Retinal pigment epithelial cell (primary cell): ENCODE data around the gene MMP24OS.

Experiments used
- DNase-seq: peaks from one replicate; pipeline ENCODE4 v3.0.0-alpha.2; 2010; ENCODE audit warnings: low read depth
- H3K4me3 ChIP-seq: 2 replicates; pipeline ENCODE4 v1.5.1; 2011; ENCODE audit warnings: mild to moderate bottlenecking, low read length, control low read depth, moderate library complexity
- CTCF ChIP-seq: conservative IDR thresholded peaks from 2 replicates; pipeline ENCODE4 v1.5.1; 2011; ENCODE audit warnings: low read depth, low read length, control low read depth, inconsistent platforms

Gene MMP24OS

GRCh38 chr20:35284267-35284991 is 6.5 kb upstream of the MMP24OS start, which contains the start of gene EIF6:
Gene EIF6, minus strand, starts transcription at chr20:35284772. Its CDS starts 285 bp downstream, at chr20:35284487.
- peak within 1 kb of the TSS; percentile 84 for H3K4me3 ChIP-seq
- peak; percentile 59 for DNase-seq
- no peak for TF ChIP-seq CTCF

- DNase-seq, result no peak
- peak overlapping the region; percentile 84 for H3K4me3 ChIP-seq
- TF ChIP-seq CTCF, result no peak
Observed at GRCh38 chr20:35283441-35284266, 5.7 kb upstream of the MMP24OS start.

GRCh38 chr20:35281506-35282101 is 3.7 kb upstream of the MMP24OS start:
- DNase-seq, result no peak
- TF ChIP-seq CTCF, result no peak
- no peak overlapping the region for H3K4me3 ChIP-seq

- TF ChIP-seq CTCF, result no peak
- H3K4me3 ChIP-seq, result no peak overlapping the region
- DNase-seq, result no peak
Observed at GRCh38 chr20:35280523-35280922, 2.6 kb upstream of the MMP24OS start.

- no peak for TF ChIP-seq CTCF
- no peak overlapping the region for H3K4me3 ChIP-seq
- no peak for DNase-seq
Observed at GRCh38 chr20:35279533-35280174, 1.7 kb upstream of the MMP24OS start.

GRCh38 chr20:35279040-35279439 is 1.1 kb upstream of the MMP24OS start:
- no peak for DNase-seq
- TF ChIP-seq CTCF, result no peak
- H3K4me3 ChIP-seq, result no peak overlapping the region
